ENCODE results near the gene ATP7A.

The ATP7A gene

GRCh38 chrX:77945910-77946545 lies 35.5 kb downstream of the ATP7A start:
- no peak for TF ChIP-seq CTCF (IDR thresholded peaks at IDR 0.05; ENCODE audit: low read depth, low read length, missing control alignments)
- no peak for DNase-seq (ENCODE audit: extremely low read depth, low read depth)
- H3K4me3 ChIP-seq (replicated peaks; ENCODE audit: low read depth, low read length): no peak overlapping the region

- no peak overlapping the region for H3K4me3 ChIP-seq (replicated peaks; ENCODE audit: low read depth, low read length)
- TF ChIP-seq CTCF (IDR thresholded peaks at IDR 0.05; ENCODE audit: low read depth, low read length, missing control alignments): no peak
- no peak for DNase-seq (ENCODE audit: extremely low read depth, low read depth)
Observed at GRCh38 chrX:77946571-77946970, 36.1 kb downstream of the ATP7A start.

- DNase-seq (ENCODE audit: extremely low read depth, low read depth): peak; percentile 11
- no peak overlapping the region for H3K4me3 ChIP-seq (replicated peaks; ENCODE audit: low read depth, low read length)
- no peak for TF ChIP-seq CTCF (IDR thresholded peaks at IDR 0.05; ENCODE audit: low read depth, low read length, missing control alignments)
Observed at GRCh38 chrX:77949840-77950239, 39.3 kb downstream of the ATP7A start.

GRCh38 chrX:77952173-77952572 lies 41.7 kb downstream of the ATP7A start:
- no peak overlapping the region for H3K4me3 ChIP-seq (replicated peaks; ENCODE audit: low read depth, low read length)
- no peak for DNase-seq (ENCODE audit: extremely low read depth, low read depth)
- no peak for TF ChIP-seq CTCF (IDR thresholded peaks at IDR 0.05; ENCODE audit: low read depth, low read length, missing control alignments)

GRCh38 chrX:77953302-77953701 lies 42.8 kb downstream of the ATP7A start:
- TF ChIP-seq CTCF (IDR thresholded peaks at IDR 0.05; ENCODE audit: low read depth, low read length, missing control alignments): no peak
- no peak for DNase-seq (ENCODE audit: extremely low read depth, low read depth)
- no peak overlapping the region for H3K4me3 ChIP-seq (replicated peaks; ENCODE audit: low read depth, low read length)

GRCh38 chrX:77953708-77954107 lies 43.2 kb downstream of the ATP7A start:
- no peak for DNase-seq (ENCODE audit: extremely low read depth, low read depth)
- TF ChIP-seq CTCF (IDR thresholded peaks at IDR 0.05; ENCODE audit: low read depth, low read length, missing control alignments): no peak
- H3K4me3 ChIP-seq (replicated peaks; ENCODE audit: low read depth, low read length): no peak overlapping the region

GRCh38 chrX:77960567-77960966 lies 50.1 kb downstream of the ATP7A start:
- DNase-seq (ENCODE audit: extremely low read depth, low read depth): no peak
- H3K4me3 ChIP-seq (replicated peaks; ENCODE audit: low read depth, low read length): no peak overlapping the region
- no peak for TF ChIP-seq CTCF (IDR thresholded peaks at IDR 0.05; ENCODE audit: low read depth, low read length, missing control alignments)
